ENCODE measurements around the gene MRGPRX2.
A peak's percentile ranks its signal among the peaks of the same experiment; 100 is the strongest.

Gene MRGPRX2

DNA sequence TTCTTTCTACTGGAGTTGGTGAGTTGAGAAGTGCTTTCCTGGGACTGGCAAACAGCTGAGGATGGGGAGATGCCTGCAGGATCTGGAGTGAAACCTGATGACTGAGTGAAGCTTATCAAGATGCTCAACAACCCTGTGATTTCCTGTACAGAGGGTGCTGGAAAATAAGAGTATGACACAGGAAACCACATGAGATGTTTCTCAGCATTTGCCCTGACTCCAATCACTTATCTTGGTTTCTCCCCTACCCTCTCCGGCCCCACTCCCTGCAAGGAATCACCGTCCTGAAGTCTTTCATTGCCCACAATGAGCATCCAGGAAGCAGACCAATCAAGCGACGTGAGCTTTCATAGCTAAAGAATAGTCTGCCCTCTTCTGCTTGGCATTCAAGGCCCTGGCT is at the start of gene MRGPRX2:
Gene MRGPRX2, minus strand, starts transcription at position 89 of the 400 bp plus-strand sequence. CDS start 4,315 bp downstream, outside the sequence.
- DNase-seq, result peak; percentile 53

DNA sequence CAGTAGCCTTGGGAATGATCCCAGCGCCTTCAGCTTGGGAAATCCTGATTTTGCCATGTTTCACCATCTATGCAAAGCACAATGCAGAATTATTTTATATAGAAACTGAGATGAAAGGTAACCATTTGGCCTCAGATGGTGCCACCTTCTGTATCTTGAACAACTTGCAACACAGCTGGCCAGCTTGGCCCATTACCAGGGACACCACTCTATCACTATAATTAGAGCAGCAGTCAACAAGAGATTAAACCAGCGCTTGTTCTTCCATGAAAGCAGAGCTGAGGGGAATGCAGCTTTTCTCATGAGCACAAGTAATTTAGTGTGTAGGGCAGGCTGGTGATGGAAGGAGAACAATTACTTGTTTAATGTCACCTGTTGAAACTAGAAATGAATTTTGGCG is 49.8 kb upstream of the MRGPRX2 start:
- no peak for DNase-seq

DNA sequence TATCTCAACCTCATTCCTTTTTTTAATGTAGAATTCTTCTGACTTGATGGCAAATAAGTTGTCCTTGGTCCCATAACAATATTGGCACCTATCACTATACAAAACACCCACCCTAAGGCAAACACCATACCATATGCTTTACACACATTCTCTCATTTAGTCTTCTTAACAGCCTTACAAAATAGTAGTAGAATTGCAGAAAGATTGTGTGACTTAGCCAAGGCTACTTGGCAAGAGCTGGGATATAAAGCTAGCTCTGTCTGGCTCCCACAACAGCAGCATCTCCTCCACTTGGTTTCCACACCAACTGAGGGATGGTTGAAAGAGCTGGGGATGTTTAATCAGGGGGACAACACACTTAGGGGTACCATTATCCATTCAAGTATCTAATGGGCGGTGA is 46.6 kb upstream of the MRGPRX2 start:
- DNase-seq, result no peak

DNA sequence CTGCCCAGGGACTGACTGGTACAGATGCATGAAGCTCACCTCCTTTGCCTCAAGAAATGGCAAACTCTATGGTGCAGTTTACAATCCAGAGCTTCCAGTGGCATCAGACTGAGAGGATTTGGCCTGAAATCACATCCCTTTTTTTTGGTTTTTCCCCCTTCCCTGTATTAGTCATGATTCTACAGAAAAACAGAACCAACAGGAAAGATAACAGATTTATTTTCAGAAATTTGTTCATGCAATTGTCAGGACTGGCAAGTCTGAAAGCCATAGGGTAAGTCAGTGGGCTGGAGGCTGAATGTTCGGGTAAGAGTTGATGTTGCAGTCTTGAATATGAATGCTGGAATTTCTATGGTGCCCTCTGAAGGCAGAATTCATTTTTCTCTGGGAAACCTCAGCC is 44.5 kb upstream of the MRGPRX2 start:
- DNase-seq, result no peak

DNA sequence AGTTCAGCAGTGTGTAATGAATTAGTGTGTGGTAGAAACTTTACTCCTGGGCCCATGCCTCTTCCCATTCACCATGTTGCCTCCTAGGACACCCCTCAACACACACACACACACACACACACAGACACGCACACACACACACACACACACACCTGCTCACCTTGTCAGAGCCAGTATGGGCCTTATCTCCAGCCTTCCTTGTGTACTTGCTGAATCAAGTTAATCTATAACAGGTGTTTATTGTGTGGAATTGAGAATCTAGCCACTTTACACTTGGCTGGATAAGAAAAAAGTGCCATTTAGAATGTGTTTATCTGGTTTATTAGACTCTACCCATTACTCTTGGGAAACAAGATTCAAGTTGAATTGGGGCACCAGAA is 42.0 kb upstream of the MRGPRX2 start:
- no peak for DNase-seq

DNA sequence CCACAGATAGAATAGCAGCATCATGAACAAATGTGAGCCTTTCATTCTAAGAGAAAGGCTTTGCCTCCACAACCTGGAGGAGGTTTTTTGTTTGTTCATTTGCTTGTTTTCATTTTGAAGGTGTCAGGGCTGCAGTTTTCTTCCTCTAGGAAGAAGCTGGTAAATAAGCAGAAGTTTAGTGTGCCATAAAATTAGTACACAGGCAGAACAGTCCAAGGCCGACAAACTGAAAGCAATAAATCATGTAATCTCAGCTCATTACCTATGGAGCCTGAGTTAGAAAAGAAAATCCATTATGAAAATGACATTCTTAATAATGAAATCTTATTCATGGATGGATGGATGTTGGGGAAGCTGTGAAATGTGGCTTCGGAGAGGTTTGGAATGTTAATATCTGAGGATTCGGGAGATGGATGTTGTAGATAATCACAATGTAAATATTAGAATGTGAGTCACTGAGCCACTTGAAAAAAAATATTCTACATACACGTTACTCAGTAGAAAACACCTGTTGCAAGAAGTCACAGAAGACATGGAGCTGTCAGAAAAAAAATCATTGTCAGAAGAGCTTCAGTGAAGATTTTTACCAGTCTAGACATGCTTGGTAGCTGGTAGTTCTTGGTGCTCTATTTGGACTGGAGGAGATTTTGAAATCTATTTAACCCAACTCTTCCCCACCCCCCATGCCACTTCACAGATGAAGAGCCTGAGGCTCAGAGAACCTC is 41.4 kb upstream of the MRGPRX2 start:
- DNase-seq, result no peak

DNA sequence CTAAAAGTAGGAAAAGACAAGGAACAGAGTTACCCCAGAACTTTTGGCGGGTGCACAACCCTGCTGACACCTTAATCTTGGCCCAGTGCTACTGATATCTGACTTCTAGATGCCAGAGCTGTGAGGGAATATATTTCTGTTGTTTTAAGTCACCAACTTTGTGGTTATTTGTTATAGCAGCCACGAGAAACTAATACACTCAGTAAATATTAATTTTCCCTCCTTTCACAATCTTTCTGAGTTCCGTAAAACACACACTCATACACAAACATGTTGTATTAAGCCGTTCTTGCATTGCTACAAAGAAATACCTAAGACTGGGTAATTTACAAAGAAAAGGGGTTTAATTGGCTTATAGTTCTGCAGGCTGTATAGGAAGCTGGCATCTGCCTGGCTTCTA is 40.4 kb upstream of the MRGPRX2 start:
- DNase-seq, result no peak

DNA sequence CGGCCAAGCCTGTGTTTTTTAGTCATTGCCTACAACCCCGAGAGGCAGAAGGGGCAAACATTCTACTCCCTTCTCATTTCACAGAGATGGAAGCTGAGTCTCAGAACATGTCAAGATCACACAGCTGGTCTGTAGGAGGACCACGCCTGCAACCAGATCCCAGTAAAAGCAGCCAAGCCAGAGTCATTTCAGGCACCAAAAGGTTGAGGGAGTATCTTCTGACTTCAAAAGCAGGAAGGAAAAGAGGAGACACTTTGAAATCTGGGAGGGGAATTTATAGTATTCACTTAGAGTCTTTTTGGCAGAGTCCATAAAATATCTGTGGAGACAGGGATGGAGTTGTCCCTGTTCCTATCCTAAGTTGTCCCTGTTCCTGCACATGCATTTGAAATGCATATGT is 38.6 kb upstream of the MRGPRX2 start:
- DNase-seq, result no peak

DNA sequence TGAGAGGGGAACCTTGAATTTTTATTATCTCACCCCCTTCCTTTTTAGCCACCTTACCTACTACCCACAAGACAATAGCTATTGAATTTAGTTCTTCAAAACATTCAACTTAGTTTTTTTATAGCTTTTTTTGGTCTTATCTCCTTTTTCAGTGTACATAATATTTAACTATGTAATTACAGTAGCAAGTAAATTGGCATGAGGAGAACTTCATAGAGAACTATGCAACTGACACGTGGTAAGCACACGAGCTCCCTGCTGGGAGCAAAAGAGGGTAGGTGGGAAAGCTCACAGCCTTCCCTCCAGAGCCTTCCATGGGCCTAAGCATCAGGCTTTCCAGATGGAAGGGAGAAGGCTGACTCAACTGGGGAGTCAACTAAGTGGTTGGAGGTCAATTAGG is 34.3 kb upstream of the MRGPRX2 start:
- DNase-seq, result no peak

DNA sequence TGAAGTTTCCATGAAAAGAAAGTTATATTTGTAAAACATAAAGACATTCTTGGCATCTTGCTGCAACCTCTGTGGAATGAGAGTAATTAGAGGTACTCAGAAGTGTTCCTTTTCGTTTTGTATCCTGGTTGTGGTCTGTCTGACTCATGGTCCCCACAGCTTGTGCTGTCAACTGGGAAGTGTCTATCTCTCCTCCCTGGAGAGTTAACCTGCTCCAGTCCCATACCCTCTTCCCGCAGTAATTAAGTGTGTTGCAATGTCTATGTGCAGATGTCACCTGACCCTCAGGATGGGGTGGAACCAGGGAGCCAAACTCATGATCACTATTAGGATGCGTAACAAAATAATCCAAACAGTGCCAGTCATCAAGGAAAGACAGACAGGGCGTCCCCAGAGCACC is 33.5 kb upstream of the MRGPRX2 start:
- no peak for DNase-seq

DNA sequence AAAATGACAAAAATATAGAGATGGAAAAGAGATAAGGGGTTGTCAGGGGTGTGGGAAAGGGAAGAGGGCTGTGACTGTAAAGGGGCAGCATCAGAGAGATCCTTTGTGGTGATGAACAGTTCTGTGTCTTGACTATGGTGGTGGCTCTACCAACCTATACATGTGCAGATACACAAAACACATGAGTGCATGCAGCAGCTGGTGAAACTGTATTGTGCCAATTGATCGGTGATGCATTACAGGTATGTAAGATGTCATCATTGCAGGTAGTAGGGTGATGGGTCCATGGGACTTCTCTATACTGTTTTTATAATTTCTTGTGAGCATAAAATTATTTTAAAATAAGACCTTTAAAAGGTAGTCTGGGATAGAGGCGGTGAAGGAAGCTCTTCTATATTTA is 32.3 kb upstream of the MRGPRX2 start:
- DNase-seq, result no peak

DNA sequence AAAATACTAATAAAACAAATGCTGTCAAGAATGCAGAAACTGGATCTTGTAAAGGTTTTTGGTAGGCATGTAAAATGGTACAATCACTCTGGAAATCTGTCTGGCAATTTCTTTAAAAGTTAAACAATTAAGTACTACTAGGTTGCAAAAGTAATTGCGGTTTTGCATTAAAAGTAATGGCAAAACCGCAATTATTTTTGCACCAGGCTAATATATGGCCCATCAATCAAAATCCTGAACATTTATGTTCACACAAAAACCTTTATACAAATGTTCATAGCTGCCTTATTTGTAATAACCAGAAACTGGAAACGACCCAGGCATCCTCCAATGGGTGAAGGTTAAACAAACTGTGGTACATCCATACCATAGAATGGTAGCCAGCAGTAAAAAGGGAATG is 31.8 kb upstream of the MRGPRX2 start:
- DNase-seq, result no peak

DNA sequence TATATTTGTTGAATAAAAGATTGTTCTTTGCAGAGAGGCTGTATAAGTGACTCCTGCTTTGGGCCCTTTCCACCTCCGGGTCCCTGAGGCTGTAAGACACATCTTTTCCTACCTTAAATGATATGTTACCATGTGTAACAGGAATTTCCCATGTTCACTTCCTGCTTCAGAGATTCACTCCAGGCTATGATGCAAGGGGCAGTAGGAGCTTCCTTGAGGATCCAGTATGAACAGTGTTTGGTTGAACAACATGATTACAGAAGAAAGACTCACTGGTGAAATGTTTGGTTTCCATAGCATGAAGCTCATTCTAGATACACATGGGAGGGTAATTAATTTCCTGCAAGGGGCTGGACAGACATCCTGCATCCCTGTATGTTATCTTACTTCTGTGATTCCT is 30.8 kb upstream of the MRGPRX2 start:
- DNase-seq, result no peak

DNA sequence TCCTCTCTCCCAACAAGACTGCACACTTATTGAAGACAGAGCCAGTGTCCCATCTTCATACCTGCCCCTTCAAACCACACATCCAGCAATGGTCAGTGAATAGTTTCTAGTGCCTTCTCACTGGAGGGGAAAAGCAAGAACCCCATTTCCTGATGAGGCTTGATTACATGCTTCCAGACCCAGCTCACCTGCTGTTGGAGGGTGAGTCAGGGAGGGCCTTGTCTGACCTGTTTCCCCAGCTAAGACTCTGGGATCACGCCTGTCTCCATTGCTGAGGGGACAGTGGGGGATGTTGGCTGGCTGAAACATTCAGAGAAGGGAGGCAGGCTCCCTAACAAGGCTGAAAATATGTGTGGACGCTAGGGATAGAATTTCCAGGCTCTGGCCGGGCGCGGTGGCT is 28.9 kb upstream of the MRGPRX2 start:
- DNase-seq, result no peak

DNA sequence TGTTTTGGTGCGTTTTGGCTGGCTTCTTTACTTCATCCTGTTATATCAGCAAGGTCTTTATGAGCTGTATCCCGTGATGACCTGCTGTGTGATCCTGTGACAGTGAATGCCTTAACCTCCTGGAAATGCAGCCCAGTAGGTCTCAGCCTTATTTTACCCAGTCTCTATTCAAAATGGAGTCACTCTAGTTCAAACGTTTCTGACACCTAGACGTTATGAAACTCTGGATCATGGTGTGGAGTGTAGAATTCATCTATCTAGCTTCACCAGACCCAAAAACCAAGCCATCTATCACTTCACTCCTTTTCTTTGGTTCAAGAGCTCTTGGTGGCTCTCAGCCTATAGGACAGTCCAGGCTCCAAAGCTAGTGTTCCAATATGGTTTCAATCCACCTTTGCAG is 28.3 kb upstream of the MRGPRX2 start:
- no peak for DNase-seq

DNA sequence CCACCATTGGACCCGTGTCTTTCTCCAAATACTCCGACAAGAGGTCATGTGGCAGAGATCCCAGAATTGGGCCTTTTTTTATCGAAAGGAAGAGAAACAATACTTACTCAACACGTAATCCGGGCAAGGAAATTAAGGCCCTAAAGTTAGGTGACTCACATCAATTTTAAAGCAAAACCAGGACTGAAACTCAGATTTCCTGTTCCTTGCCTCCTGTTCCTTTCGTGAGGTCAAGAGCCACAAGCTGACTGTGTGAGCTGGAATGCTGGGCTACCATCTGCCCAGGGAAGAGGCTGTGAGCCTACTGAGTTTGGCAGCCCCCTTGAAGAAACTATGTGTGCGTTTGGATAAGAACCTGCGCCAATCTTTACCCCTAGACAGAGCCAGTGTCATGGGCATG is 27.1 kb upstream of the MRGPRX2 start:
- no peak for DNase-seq

DNA sequence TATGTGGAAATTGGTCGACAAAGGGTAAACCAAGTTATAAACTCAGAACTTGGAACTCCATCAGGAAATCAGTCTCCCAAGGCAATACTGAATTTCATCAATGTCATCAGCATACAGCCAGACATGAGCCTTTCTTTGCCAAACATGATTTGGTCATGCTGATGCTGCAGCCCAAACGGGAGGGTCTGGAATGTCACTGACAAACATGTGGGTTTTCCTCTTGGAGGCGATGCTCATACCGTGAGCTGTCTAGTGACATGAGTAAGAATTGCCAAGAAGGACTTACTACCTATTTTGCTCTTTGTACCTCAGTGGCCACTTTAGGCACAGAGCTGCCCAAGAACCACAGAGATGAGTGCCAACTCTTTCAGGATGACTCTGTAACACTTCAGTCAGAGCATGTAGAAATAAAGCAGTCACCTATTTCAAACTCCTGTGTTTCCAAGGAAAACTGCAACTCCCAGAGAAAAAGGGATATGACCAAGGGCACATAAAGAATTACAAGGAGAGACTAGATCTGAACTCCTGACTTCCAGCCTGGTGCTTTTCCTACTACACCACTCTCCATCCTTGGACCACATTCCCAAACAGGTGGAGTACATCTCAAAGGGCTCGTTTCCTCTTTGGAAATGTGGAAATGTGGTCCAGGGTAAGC is 24.3 kb upstream of the MRGPRX2 start:
- DNase-seq, result no peak

DNA sequence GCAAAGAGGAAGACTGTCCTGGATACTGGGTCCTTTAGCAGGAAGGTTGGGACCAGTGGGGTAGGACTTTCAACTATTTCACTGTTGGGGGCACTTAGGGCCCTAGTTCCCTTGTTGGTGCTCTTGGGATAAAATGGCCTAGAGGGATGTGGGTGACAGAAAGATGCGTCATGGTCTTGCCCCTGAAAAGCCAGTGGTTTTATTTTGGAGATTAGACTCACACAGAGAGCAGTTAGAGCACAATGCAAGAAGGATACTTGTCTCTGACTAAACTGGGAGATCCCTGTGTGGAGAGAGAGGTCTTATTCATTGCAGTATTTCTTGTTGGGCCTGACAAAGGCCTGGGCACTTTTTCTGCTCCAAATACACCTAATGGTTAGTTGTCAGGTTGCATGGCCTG is 22.6 kb upstream of the MRGPRX2 start:
- DNase-seq, result no peak

DNA sequence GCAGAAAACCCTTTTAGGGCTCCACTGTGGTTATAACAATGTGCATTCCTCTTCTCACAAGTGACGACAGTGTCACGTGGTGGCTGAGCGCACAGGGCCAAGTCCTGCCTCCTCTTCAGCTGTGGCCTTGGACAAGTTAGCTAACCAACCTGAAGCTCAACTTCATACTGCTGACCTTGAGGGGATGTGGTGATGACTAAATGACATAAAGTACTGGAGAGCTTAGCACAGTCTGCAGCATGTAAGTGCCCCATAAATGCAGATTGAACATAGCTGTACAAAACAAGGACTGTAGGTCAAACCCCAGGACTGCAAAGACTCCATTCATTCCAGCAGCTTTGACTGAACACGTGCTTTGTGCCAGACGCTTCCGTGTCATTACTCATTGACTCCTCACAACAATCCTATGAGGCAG is 20.1 kb upstream of the MRGPRX2 start:
- DNase-seq, result no peak

DNA sequence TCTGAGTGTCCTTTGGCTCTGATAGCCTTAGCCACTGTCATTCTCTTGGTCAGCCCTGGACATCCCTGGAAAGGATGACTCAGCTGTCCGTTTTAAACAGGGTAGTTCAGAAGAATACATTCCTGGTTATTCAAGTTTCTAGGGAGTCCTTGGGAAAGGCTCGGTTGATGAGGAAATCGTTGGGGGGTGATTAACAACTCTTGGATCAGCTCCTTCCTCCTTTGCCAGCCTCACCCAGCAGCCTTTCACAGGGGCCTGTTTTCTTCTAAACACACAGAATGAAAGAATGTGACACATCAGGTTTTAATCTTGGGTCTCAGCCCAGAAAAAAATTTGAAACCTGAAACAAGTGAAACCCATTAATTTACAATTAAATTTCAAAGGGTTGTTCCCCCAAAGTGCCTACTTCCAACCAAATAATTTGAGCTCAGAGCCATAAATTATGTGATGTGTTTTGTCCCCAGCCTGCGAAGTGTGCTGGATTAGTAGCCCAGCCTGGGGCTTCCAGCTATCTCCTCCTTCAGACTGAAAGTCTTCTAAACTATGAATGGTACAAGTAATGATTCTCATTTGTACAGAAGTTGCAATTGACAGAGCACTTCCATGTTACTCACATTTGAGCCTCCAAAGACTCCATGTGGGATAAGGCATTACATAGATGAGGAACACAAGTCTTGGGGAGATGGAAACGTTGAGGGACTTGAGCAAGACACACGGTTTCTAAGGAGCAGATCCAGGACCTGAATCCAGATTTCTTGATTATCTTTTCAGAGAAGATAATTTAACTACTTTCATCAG is 19.3 kb upstream of the MRGPRX2 start:
- no peak for DNase-seq

DNA sequence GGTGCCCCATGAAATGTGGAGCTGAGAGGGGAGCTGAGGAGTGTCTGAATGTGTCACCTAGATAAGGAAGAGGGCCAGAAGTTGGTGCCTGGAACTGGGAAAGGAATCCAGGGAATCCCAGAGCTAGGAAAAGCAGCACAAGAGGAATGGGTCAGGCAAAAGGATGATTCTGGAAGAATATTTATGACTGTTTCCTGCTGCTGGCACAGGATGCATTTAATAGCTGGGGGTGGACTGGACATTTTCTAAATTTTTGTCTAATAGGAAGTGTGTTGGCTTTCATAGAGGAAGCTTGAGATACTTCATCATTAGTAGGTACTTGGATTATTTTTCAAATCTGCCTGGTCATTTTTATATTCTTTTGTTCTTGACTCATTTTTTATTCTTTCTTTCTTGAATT is 17.4 kb upstream of the MRGPRX2 start:
- DNase-seq, result no peak

DNA sequence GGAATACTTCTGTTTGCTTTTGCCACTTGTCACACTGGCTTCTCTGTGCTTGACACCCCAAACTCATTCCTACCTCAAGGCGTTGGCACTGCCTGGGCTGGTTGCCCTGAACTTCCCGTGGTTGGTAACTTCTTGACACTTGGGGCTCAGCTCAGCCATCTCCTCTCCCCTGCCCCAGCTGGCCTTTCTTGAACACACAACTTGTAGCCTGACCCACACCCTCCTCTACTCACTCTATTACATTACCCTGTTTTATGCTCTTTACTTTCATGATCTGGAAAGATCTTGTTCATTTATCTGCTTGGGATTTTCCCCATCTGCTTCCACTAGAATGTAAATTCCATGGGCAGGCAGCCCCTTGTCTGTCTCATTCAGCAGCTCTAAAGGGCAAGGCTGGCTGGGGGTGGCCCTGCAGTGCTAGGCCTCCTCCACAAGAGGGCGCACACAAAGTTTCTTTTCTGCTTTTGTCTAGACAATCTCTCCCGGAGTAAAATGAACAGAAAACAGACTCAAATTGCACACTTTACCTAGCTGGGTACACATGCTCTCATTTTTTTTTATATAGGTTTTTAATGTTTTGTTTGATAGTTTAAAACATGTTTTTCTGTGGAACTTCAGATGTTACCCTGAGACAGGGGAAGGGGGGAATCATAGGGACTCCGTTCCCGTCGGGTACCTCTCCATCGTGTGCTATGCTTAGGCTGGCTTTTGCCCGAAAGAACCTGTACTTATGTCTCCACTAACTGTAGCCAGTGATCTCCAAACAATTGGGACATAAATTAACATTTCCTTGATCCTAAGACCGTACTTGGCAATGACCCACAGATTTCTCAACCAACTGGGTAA is 16.4 kb upstream of the MRGPRX2 start:
- peak; percentile 61 for DNase-seq

DNA sequence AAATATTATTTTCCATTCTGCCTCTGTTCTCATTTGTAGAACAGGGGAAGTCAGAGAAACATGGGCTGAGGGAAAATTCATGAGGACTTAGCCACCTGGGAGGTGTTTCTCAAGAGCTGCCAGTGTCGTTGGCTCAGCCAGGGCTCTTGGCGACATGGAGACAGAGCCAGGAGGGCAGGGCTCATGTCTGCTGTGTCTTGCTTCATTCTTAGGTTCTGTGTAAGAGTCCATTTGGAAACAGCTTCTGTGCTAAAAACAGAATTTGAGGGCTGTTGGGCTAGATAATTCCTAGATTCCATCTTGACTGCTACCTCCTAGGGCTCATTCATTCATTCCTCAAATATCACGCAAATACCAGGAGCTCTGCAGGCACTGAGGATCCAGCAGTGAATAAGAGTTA is 15.1 kb upstream of the MRGPRX2 start:
- DNase-seq, result no peak
